ENCODE data around the gene OLFM2.

- no peak for TF ChIP-seq CTCF (conservative IDR thresholded peaks at IDR 0.05; ENCODE audit: low read depth, low read length)
- no peak for TF ChIP-seq USF2 (IDR thresholded peaks at IDR 0.05; ENCODE audit: low read depth, low read length)
- no peak for TF ChIP-seq SMC3 (IDR thresholded peaks at IDR 0.05; ENCODE audit: low read depth, low read length)
- no peak for TF ChIP-seq RFX5 (IDR thresholded peaks at IDR 0.05; ENCODE audit: low read depth, low read length)
- TF ChIP-seq BHLHE40 (IDR thresholded peaks at IDR 0.05; ENCODE audit: low read depth, low read length), result no peak
- no peak for TF ChIP-seq RCOR1 (IDR thresholded peaks at IDR 0.05; ENCODE audit: insufficient replicate concordance, low read length)
- no peak for TF ChIP-seq POLR2A (IDR thresholded peaks at IDR 0.05; ENCODE audit: low read depth, low read length)
- no peak for TF ChIP-seq MAZ (IDR thresholded peaks at IDR 0.05; ENCODE audit: borderline replicate concordance, low read depth, low read length)
- no peak for TF ChIP-seq MXI1 (IDR thresholded peaks at IDR 0.05; ENCODE audit: borderline replicate concordance, low read depth, low read length)
These were observed 35.8 kb upstream of the OLFM2 start for GRCh38 chr19:9972103-9972502.
